ENCODE results near the gene GSG1L. TPM values are rescaled to one million over a fixed set of nuclear protein-coding genes. Genes with fewer than 3 reads are reported as not detected.
A peak's percentile ranks its signal among the peaks of the same experiment; 100 is the strongest.
"Not testable (repeated sequence)": the region's sequence is repeated elsewhere in the genome, so short reads cannot be mapped to it uniquely, and the experiment has no call there.

Gene GSG1L
- total RNA-seq, 4 donors from 2014 or later, result not detected

DNA sequence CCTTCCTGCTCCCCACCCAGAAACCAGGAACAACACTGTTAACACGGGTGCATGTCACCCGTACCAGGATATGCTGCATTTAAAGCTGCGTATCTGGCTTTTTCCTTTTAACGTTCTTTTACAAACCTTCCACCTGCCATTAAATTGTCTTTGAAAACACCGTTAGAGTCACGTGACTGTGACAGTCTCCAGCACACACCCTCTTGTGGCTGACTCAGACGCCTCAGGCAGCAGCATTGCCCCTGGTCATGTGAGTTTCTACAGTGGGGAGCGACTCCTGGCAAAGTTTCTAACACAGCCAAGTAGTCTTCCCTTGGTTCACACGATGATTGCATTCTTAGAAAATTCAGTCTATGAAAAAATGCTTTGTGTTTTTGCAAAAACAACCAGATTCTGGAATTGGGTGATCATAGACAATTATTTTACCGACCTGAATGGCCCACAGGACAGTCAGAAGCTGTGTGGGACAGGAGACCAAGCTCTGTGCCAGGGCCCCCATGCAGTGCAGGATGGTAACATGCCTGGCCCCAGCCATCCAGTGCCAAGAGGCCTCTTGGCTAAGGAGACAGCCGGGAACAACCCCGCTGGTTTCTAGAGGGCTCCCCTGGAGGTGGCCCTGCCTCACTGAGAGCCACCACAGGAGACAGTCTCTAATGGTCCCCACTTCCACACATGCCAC is 314.5 kb downstream of the GSG1L start:
- H3K9me3 ChIP-seq, result no peaks in the 10 kb centered on the region
- H3K4me3 ChIP-seq, result no peak overlapping the region
- peaks cover 0 to 5% (median 0%) of the 10 kb centered on the region in 4 donors for H3K4me1 ChIP-seq
- H3K27me3 ChIP-seq, result no peaks in the 10 kb centered on the region
- no peak overlapping the region for H3K27ac ChIP-seq
- TF ChIP-seq POLR2A (IDR thresholded peaks at IDR 0.05), result no peak
- TF ChIP-seq, protein P1, sequence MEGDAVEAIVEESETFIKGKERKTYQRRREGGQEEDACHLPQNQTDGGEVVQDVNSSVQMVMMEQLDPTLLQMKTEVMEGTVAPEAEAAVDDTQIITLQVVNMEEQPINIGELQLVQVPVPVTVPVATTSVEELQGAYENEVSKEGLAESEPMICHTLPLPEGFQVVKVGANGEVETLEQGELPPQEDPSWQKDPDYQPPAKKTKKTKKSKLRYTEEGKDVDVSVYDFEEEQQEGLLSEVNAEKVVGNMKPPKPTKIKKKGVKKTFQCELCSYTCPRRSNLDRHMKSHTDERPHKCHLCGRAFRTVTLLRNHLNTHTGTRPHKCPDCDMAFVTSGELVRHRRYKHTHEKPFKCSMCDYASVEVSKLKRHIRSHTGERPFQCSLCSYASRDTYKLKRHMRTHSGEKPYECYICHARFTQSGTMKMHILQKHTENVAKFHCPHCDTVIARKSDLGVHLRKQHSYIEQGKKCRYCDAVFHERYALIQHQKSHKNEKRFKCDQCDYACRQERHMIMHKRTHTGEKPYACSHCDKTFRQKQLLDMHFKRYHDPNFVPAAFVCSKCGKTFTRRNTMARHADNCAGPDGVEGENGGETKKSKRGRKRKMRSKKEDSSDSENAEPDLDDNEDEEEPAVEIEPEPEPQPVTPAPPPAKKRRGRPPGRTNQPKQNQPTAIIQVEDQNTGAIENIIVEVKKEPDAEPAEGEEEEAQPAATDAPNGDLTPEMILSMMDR (IDR thresholded peaks at IDR 0.05), result peak in 4 of 6 experiments; percentile 28 to 66 (median 64)
- peaks cover 0 to 12% (median 0%) of the 10 kb centered on the region in 3 donors for H3K36me3 ChIP-seq
- DNase-seq, result peak; percentile 19 to 80 (median 73)

DNA sequence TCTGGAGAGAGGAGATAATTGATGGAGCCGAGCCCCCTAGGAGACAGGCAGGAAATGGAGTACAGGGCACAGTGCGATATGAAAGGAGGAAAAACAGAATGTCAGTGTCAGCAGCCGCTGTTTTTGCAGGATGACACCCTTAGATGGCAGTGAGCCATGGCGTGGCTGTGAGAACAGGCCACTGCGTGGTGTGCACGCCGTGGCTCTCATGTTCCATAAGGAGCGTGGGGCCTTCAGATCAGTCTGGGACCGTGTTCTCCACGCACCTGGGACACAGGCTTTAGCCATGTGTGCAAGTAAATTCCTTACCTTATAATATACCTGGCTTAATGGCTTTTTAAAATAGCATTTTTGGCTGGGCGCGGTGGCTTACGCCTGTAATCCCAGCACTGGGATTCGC is 315.6 kb downstream of the GSG1L start:
- peaks cover 0 to 12% (median 0%) of the 10 kb centered on the region in 3 donors for H3K36me3 ChIP-seq

DNA sequence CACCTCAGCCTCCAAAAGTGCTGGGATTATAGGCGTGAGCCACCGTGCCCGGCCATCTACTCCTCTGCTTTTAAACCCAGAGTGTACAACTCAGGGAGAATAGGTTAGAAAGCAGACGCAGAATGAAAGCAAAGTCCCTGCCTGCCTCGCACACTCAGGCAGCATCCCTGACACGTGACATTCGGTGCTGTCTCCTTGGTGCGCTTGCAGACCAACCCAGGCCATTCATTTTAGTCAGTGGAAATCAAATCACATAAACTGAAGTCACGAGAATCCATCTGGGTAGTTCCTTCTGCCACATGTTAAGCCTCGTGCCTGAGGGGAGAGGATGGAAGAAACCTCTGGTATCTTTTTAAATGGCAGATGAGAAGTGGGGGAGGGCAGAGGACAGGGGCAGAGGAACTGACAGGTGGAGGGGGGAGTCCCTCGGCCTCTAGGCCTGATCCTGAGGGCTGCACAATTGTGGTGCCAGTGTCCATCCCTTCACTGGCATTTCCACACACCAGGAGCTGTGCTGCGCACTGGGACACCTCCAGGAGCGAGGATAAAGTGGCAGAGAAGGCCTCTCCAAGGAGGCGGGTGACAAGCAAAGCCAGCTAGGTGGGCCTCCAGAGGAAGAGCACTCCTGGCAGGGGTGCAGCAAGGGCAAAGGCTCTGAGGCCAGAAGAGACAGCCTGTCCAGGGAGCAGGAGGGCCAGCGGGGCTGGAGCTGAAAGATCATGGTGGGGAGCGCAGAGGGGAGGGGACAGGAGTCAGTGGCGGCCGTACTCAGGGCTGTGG is 317.2 kb downstream of the GSG1L start:
- Histone ChIP-seq H3K9me3 (no peaks in the 10 kb centered on the region), H3K27me3 (no peaks in the 10 kb centered on the region), H3K4me1 (peaks cover 0 to 5% (median 0%) of the 10 kb centered on the region in 4 donors), H3K36me3 (peaks cover 0 to 15% (median 0%) of the 10 kb centered on the region in 3 donors), H3K4me3 (no peak overlapping the region), H3K27ac (no peak overlapping the region)
- TF ChIP-seq, protein P1 (IDR thresholded peaks at IDR 0.05), result no peak
- no peak for TF ChIP-seq POLR2A (IDR thresholded peaks at IDR 0.05)
- DNase-seq, result no peak

More for the DNA sequence above, 315.6 kb downstream of the GSG1L start:
- no peak overlapping the region for H3K27ac ChIP-seq
- H3K4me3 ChIP-seq, result no peak overlapping the region
- H3K4me1 ChIP-seq, result peaks cover 0 to 5% (median 0%) of the 10 kb centered on the region in 4 donors
- no peak for DNase-seq
- no peaks in the 10 kb centered on the region for H3K9me3 ChIP-seq
- TF ChIP-seq, protein P1 (IDR thresholded peaks at IDR 0.05), result no peak
- H3K27me3 ChIP-seq, result no peaks in the 10 kb centered on the region

DNA sequence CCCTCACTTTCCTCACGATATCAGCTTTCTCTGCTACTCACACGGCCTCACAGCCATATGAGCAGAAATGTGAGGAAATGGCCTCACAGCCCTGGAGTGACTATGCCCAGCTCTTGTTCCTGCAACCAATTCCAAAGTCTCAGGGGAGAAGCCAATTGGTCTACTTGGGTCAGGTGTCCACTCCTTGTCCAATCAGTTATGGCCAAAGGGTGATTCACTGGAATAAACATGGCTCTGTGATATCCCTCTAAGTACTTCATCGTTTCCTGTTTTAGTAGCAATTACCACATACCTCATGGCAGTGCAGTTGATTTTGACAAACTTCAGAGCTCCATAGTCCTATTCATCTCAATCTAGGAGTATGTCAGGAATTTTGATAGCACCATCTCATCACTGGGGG is 318.2 kb downstream of the GSG1L start:
- no peak for TF ChIP-seq POLR2A (IDR thresholded peaks at IDR 0.05)
- TF ChIP-seq, protein P1 (IDR thresholded peaks at IDR 0.05), result no peak

DNA sequence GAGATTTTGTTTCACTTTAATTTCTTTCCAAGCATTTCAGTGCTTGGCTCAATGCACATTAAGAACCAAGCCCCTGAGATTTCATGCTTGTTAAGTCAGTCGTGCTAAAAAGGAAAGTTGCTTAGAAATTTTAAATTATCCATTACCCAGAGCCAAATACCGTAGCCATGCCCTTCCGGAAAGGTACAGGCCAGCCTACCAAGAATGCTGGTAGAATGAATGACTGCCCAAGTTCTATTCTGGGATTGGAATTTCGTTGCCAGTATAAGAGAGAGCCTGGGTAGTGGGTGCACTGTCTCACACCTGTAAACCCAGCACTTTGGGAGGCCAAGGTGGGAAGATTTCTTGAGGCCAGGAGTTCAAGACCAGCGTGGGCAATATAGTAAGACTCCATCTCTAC is 319.6 kb downstream of the GSG1L start:
- no peak overlapping the region for H3K27ac ChIP-seq
- H3K9me3 ChIP-seq, result no peaks in the 10 kb centered on the region
- no peaks in the 10 kb centered on the region for H3K27me3 ChIP-seq
- no peak for DNase-seq
- H3K4me1 ChIP-seq, result peaks cover 0 to 5% (median 0%) of the 10 kb centered on the region in 4 donors
- peaks cover 0 to 14% (median 0%) of the 10 kb centered on the region in 3 donors for H3K36me3 ChIP-seq
- H3K4me3 ChIP-seq, result no peak overlapping the region
- TF ChIP-seq, protein P1 (IDR thresholded peaks at IDR 0.05), result no peak
- TF ChIP-seq POLR2A (IDR thresholded peaks at IDR 0.05), result no peak

More for the DNA sequence above, 318.2 kb downstream of the GSG1L start:
- no peak overlapping the region for H3K27ac ChIP-seq
- peaks cover 0 to 5% (median 0%) of the 10 kb centered on the region in 4 donors for H3K4me1 ChIP-seq
- H3K4me3 ChIP-seq, result no peak overlapping the region
- DNase-seq, result no peak
- no peaks in the 10 kb centered on the region for H3K9me3 ChIP-seq
- H3K27me3 ChIP-seq, result no peaks in the 10 kb centered on the region
- H3K36me3 ChIP-seq, result peaks cover 0 to 18% (median 0%) of the 10 kb centered on the region in 3 donors

DNA sequence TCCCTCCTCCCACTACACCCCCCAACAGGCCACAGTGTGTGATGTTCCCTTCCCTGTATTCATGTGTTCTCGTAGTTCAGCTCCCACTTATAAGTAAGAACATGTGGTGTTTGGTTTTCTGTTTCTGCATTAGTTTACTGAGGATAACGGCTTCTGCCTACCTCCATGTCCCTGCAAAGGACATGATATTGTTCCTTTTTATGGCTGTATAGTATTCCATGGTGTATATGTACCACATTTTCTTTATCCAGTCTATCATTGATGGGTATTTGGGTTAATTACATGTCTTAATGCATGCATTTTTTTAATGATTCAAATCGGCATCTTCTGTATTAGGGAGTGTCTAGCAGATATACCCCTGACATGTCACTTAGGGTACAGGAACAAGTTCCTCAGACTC is 320.5 kb downstream of the GSG1L start:
- H3K27ac ChIP-seq, H3K4me3 ChIP-seq, H3K27me3 ChIP-seq, DNase-seq, H3K9me3 ChIP-seq, H3K4me1 ChIP-seq: not testable (repeated sequence)
- peaks cover 0 to 14% (median 0%) of the 10 kb centered on the region in 3 donors for H3K36me3 ChIP-seq
